GM19324 (cell line): ENCODE measurements around the gene TTC22.

Experiments used
- ATAC-seq: cut with Tn5 transposase; IDR thresholded peaks from one replicate; pipeline ENCODE4 v1.9.1; 2021; ENCODE audit warnings: mild to moderate bottlenecking, moderate library complexity; ENCODE audit not compliant: unreplicated experiment, low FRiP score

Gene TTC22

DNA sequence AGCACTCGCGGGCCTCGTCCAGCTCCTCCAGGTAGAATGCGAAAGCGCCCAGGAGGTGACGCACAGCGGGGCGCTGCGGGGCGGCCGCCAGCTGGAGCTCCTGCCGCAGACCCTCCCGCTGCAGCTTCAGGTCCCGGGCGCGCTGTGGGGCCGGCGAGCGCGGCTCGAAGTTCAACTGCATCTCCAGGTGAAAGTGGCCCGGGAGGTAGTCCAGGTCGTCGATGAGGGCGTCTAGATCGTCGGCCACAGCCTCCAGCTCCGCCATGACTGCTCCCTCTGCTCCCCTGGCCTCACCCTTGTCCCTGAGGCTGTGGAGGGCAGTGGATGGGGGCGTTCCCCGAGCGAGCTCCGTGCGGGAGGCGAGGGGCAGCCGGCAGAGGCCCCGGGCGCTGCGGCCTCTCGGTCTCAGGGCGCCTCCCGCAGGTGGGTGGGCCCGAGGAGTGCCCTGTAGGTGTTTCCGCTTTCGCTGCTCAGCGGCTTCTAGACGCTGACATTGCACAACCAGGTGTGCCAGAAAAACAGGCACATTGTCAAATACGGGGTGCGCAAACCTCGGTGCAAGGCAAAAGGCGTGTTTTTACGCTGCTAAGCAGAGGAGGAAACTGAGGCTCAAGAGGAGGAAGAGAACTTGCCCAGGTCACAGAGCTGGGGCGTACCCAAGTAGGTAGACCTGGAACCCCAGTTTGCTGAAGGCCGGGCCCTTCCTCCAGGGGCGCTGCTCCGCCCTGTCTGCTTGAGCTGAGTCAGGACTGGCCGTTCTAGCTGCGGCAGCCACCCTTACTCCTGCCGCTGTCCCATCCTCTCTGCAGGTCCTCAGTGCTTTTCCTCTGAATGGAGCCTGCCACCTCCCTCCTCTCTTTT, at the start of gene TTC22:
Gene TTC22, minus strand, starts transcription at position 425 of the 861 bp plus-strand sequence. Its CDS starts 160 bp downstream, at position 265.
- ATAC-seq, result peak; percentile 83

DNA sequence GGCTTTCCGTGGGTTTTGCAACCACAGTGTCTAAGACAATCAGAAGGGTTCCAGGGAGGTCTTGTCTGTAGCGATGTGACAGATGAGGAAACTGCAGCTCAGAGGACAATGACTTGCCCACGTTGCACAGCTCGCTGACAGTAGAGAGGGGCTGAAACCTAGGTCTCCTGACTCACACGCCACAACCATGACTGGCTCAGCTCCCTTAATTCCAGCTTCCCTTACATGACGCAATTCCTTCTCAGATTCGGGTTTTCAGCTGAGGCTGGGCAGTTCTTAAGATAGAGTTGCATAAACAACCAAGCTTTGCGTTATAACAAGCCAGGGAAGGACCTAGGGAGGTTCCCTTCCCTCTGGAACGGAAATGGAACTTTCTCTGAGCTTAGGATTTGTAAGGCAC, 49.6 kb upstream of the TTC22 start:
- ATAC-seq, result no peak

DNA sequence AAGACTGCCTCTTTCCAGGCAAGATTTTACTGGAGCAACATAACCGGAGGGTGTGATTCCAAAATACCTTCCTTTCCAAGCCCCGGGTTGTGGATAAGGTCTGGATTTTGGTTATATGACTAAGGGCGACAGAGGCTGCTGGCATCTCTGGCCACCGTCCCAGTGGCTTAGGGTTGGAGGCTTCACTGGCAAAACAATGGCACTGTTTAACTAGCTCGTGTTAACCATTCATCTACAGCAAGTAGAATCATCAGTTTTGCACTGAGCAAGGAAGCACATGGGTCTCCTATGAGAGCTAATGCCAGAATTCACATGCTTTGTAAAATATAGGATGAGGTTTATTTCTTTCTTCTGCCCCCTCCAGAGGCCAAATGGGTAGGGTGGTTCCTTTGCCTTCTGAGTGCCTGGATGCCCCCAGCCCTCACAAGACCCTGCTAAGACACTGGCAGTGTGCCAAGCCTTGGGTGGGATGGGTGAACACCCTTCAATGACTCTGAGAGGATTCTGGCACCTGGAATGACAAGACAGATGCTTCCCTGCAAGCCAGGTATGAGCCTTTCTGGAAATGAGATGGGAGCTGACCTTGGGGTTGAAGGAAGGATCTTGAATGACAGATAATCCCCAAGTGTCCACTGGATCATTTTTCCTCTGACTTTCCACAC, 49.1 kb upstream of the TTC22 start:
- no peak for ATAC-seq

DNA sequence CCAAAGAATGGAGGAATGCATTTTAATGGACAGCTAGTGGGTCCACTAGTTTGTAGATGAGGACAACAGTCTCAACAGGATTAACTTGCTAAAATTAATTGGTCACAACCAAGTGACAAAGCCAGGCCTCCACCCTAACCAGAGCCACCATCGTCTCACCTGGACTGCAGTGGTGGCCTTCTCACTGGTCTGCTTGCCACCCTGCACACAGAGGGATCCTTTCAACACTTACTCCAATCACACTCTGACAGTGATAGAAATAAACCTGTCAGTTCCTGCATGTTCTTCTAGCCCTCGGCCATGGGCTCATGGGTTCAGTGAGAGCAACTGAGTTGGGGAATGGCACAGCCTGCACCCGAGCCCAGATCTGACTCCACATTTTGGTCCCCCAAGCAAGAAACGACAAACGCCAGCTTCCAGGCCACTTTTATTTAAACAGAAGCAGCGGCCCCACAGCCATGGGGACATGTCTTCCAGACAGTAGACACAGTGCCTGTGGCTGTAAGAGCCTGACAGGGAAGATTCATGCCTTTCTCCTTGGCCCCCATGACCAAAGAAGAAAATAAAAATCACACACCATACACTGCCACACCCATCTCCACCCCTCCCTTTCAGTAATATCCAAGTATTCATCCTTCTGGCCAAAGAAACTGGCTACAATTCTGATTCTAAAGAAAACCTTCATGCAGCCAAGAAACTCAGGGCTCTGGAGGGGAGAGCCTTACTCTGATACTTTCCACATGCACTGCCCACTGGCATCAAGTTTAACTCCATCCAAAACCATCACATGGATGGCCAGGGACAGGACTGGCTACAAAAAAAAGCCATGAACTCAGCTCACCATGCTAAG, 48.3 kb upstream of the TTC22 start:
- ATAC-seq, result no peak

DNA sequence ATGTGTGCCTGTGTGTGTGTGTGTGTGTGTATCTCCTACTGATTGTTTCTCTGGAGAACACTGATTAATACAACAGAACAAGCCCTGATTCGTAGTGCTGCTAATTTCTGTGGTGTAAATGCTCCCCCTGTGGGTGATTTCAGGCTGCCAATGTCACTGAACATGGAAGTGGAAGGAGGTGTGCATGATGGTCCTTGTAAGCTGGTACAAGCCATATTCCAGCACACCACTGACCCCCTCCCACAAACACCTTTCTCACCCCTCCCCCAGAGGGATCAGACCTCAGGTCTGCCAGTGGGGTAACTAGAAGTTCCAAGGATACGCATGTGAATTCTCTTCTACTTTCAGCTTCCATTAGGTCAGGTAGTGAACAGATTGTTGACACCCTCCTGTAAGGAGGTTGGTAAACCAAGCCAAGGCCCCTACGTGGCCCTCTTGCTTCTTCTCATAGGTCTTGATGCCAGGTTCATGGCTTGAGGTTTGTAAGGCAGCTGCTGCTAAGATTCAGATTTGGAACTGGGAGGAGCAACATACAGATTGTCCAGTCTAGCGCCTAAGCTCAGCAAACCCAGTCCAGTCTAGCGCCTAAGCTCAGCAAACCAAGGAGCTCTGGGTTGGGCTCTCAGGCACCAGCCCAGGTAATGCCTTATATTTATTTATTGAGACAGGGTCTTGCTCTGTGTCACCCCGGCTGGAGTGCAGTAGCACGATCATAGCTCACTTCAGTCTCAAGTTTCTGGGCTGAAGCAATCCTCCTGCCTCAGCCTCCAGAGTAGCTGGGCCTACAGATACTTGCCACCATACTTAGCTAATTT, 47.2 kb upstream of the TTC22 start:
- ATAC-seq, result no peak

DNA sequence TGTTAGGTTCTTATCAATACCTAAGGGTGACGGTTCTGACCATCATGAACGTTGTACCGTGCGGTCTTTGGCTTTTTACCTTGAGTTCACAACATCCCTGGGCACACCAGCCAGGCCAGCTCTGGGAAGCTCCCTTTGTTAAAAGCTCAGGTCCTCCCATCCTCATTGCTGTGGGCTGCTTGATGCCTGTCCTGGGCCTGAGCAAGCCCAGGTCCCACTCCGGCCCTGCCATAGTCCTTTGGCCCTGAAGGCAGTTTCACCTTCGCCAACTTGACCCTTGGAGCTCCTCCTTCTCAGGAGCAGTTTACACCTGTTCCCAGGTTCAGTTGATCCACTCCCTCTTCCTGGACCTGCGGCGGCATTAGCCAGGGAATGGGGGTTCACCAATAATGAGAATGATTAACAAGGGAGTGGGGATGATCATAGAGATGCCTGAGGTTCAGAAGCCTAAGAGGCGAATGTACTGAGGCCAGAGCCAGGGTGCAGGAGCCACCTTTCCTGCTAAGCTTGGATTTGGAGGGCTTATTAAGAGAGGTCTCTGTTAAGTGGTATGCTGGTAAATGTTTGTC, 45.7 kb upstream of the TTC22 start:
- ATAC-seq, result no peak

DNA sequence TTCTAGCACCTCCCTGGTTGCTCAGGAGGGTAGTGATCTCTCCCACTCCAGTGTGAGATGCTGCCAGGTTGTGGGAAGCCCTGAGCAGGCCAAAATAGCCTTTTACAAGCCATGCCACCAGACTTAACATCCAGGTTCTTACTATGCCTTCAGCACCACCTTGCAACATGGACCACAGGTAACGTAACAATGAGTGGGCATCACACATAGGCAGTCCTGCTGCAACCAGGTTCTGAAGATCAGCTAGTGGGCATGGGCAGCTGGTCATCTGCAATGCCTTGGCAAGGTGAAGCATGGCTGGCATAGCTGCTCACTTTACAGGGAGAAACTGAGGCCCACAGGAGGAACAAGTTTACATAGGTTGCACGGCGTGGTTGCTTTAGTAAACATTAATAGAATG, 45.2 kb upstream of the TTC22 start:
- ATAC-seq, result no peak

DNA sequence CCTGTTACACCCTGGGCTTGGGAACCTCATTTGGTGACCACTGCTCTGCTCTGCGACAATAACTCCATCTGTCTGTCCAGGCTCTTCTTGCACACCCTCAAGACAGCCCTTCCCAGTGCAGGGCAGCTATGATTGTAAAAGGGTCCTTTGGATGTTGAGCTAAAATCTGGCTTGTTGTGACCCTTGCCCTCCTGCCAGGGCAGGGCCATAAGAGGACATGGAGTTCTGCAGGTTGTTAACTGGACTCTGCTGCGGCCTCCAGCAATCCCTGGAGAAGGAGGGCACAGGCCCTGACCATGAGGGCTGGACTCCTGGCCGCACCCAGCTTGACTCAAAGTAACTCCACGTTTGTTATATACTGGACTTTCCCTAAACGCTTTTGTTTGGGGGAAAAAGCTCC, 44.6 kb upstream of the TTC22 start:
- ATAC-seq, result no peak

DNA sequence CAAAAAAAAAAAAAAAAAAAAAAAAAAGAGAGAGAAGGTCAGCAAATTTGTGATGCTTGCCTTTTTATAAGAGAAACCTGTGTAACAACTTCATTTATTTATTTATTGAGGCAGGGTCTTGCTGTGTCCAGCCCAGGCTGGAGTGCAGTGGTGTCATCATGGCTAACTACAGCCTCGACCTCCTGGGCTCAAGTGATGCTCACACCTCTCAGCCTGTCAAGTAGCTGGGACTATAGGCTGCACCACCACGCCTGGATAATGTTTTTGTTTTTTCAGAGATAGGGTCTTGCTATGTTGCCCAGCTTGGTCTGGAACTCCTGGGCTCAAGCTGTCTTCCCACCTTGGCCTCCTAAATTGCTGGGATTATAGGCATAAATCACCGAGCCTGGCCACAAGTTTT, 43.4 kb upstream of the TTC22 start:
- no peak for ATAC-seq

DNA sequence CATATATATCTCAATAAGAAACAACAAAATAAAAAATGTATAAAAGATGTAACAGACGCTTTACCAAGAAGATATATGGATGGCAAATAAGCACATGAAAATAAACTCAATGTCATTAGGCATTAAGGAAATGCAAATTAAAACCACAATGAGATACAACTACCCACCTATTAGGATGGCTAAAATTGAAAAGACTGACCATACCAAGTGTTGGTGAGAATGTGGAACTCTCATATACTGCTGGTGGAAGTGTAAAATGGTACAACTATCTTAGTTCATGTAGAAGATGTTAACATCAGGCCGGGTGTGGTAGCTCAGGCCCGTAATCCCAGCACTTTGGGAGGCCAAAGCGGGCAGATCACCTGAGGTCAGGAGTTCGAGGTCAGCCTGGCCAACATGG, 42.3 kb upstream of the TTC22 start:
- ATAC-seq, result no peak

DNA sequence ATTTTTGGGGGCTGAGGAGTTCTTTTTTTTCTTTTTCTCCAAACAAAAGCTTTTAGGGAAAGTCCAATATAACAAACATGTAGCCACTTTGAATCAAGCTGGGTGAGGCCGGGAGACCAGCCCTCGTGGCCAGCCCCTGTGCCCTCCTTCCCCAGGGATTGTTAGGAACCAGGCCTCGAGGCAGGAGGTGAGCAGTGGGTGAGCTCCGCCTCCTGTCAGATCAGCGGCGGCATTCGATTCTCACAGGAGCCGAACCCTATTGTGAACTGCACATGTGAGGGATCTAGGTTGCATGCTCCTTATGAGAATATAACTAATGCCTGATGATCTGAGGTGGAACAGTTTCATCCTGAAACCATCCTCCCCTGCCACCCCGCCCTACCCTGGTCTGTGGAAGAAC, 41.8 kb upstream of the TTC22 start:
- ATAC-seq, result no peak

DNA sequence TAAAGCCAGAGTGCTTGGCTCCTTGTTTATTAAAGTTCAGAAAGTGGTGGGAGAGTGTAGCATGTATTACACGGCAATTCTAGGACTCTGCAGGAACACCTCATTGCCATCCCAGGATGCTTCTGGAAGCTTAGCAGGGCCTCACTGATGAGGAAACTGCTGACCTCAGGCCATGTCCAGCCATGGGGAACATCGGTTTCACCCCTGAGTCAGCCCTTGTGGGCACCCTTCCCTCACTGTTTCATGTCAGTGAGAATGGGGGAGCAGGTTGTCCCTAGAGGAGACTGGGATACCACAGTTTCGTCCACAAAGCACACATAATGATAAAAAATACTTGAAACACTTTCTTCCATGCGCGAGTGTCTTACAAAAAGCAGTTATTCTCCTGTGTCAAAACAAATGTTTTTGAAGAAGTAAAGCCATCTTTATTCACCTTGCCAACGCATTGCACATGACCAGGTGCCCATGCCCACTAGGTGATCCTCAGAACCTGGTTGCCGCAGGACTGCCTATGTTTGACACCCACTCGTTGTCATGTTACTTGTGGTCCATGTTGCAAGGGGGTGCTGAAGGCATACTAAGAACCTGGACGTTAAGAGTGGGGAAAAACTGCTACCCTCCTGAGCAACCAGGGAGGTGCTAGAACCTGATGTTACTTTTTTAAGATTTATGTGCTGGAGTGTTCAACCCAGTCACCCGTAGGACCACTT, 41.2 kb upstream of the TTC22 start:
- no peak for ATAC-seq

DNA sequence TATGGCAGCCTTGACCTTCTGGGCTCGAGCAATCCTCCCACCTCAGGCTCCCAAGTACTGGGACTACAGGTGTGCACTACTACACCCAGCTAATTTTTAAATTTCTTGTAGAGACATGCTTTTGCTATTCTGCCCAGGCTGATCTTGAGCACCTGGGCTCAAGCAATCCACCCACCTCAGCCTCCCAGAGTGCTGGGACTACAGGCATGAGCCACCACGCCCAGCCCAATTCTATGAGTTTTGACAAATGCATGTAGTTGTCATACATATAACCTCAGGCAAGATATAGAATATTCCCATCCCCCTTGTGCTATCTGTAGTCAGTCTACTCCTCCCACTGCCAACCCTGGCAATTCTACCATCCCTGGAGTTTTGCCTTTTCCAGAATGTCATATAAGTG, 38.7 kb upstream of the TTC22 start:
- no peak for ATAC-seq

DNA sequence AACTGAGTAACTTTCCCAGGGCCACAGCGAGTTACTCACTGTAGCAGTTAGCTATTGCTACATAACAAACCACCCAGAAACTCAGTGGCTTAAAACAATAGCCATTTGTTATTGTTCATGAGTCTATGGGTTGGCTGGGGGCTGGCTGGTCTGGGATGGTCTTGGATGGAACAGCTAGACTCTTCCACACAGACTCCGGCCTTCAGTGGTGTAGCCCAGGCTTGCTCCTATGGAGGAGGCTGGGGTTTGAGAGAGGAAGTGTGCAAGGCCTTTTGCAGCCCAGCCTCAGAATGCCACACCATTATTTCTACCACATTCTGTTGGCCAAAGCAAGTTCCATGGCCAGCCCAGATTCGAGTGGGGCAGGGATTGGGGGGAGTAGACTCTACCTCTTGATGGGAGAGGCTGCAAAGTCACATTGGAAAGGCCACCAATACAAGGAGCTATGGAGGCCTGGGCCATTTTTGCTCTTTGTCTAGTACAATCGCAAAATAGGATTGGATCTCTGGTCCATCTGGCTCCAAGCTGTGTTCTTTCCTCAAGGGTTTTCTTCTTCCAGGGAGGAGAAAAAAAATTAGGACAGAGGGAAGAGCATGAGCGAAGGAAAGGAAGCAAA, 37.5 kb upstream of the TTC22 start:
- ATAC-seq, result no peak

DNA sequence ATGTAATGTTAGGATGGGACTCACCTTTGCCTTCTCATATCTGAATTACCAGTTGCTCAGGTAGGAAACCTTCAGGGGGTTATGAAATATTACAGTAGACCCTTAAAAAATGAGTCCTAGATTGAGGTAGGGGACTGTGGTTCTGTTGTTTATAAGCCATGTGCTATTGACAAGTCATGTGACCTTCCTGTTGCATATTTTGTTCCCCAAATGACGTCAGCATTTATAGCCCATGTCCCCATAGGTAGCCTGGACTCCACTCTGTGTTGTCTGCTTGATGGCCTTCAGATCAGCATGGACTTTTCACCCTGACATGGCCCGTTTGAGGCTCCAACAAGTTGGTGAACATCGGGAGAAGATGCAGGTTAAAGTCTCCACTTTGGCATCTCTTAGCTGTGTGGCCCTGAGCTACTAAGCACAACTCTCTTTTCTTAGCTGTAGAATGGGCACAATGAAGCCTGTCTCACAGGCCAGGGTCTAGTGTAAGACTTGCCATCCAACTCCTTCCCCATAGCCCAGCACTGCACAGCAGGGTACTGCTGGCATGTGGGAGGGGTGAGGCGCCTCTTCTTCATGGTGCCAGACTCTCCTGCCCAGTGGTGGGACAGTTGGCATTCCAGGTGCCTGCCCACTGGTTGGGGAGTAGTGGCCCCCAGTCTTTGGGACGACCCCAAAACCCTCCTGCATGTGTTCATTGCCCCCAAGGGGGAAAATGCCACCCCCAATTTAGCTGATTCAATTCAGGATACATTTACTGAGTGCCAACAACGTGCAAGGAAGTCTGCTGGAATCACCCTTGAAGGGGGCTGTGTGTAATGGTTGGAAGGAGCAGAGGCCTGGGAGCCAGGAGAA, 36.1 kb upstream of the TTC22 start:
- ATAC-seq, result no peak

DNA sequence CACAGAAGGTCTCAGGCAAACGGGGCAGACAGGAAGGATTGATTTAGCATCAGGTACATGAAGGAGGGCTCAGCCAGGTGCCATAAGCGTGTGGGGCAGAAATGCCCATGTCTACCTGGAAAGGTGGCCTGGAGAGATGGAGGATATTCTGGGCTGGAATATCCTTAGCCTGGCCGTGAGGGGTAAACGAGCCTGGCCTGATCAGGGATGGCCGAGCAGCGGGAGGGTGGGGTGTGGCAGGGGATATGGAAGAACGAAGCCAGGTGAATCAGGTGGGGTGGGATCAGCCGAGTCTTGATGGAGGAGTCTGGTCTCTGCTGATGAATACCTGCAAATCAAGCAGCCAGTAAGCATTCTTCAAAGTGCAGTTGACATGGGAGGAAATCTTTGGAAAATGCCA, 35.5 kb upstream of the TTC22 start:
- ATAC-seq, result no peak

DNA sequence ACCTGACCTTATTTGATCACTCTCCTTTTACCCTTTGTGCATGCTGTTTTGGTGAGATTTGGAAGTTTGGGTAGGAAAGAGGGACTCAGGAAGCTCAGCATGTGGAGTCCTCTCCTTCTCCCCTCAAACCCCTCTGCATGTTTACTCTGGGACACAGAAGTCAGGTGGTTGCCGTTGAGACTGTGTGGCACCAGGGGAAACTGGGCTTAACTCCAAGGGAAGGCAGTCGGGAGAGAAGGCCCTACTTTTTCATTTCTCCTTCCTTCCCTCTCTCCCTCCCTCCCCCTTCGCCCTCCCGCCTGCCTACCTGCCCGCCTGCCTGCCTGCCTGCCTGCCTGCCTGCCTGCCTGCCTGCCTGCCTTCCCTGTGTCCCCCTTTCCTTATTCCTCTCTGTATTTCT, 34.8 kb upstream of the TTC22 start:
- ATAC-seq, result no peak
